Measurements from ENCODE around the gene FLVCR1.
"Not testable (repeated sequence)": the region's sequence is repeated elsewhere in the genome, so short reads cannot be mapped to it uniquely, and the experiment has no call there.

Gene FLVCR1

DNA sequence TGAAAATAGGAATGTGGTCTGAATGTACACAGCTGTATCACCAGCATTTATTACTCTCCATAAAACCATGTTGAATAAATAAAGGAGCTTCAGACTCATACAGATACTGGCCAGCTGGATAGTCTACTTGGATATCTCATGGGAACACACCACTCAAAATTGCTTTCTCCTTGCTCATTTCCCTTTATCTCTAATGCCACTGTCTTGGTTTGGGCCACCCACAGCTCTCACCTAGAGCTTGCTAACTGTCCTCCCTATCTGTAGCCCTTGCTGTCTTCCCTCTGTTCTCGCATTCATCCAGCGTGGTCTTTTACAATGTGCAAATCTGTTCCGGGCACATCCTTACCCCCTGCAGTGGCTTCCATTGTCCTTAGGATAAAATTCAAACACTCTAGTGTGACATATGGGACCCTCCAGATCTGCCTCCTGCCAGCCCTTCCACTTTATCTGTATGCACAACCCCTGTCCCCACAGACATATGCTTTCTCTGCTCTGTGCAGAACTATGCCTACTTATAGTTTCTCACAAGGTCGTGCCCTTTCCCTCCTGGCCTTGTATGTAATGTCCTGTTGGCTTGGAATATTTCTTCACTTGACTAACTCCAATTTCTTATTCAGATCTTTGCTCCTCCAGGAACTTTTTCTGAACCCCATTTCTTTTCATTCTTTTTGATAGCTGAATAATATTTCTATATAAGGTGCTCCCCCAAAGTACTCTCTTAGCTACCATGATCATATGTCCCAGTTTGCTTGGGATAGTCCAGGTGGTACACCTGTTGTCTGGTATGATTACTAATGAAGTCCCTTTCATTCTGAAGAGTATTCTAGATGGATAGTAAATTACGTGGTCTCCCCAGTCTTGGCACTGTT is 2.9 kb downstream of the FLVCR1 start:
- TF ChIP-seq, protein P1, sequence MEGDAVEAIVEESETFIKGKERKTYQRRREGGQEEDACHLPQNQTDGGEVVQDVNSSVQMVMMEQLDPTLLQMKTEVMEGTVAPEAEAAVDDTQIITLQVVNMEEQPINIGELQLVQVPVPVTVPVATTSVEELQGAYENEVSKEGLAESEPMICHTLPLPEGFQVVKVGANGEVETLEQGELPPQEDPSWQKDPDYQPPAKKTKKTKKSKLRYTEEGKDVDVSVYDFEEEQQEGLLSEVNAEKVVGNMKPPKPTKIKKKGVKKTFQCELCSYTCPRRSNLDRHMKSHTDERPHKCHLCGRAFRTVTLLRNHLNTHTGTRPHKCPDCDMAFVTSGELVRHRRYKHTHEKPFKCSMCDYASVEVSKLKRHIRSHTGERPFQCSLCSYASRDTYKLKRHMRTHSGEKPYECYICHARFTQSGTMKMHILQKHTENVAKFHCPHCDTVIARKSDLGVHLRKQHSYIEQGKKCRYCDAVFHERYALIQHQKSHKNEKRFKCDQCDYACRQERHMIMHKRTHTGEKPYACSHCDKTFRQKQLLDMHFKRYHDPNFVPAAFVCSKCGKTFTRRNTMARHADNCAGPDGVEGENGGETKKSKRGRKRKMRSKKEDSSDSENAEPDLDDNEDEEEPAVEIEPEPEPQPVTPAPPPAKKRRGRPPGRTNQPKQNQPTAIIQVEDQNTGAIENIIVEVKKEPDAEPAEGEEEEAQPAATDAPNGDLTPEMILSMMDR (IDR thresholded peaks at IDR 0.05; ENCODE audit: control extremely low read depth, extremely low read depth, low read depth, missing control alignments) = no peak
- no peak for DNase-seq (ENCODE audit: extremely low spot score)
- ChIA-PET CTCF (interaction anchor here (0.6 to 2.0 kb wide), 7 partner anchors 8 to 405 kb away, joined by 3 to 5 read pairs (median 3); no protein-coding TSS in a partner anchor), POLR2A (interaction anchor here (0.6 kb wide), 1 partner anchor 95 kb away, joined by 7 read pairs; no protein-coding TSS in a partner anchor)

DNA sequence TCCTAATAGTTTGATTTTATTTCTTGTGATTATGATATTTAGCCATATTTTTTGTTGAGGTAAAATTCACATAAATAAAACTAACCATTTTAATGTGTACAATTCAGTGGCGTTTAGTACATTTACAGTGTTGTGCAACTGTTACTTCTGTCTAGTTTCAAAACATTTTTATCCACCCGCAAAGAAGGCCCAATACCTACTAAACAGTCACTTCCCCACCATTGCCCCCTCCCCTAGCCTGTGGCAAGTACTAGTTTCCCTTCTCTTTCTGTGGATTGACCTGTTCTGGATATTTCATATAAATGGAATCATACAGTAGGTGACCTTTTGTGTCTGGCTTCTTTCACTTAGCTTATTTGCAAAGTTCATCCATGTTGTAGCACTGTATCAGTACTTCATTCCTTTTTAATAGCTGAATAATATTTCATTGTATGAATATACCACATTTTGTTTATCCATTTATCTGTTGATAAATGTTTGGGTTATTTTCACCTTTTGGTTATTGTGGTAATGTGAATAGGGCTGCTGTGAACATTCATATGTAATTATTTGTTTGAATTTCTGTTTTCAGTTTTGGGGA is 4.1 kb downstream of the FLVCR1 start:
- no peak for DNase-seq (ENCODE audit: extremely low spot score)
- CTCF ChIA-PET = interaction anchor here (0.7 to 1.7 kb wide), 5 partner anchors 11 to 133 kb away, joined by 3 to 8 read pairs (median 3); no protein-coding TSS in a partner anchor
- TF ChIP-seq, protein P1 (IDR thresholded peaks at IDR 0.05; ENCODE audit: control extremely low read depth, extremely low read depth, low read depth, missing control alignments) = no peak
- POLR2A ChIA-PET = no interaction called here

DNA sequence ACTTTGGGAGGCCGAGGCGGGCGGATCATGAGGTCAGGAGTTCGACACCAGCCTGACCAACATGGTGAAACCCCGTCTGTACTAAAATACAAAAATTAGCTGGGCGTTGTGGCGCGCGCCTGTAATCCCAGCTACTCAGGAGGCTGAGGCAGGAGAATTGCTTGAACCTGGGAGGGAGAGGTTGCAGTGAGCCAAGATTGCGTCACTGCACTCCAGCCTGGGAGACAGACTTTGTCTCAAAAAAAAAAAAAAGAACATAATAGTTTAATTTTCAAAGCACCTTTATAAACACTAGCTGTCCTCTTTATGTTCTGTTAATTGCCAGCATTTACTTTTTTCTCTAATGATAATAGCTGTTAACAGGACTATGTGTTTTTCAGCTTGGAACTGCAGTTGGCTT is 5.3 kb downstream of the FLVCR1 start:
- POLR2A ChIA-PET = not testable (repeated sequence)
- CTCF ChIA-PET = interaction anchor here (1.1 to 1.9 kb wide), 5 partner anchors 9 to 132 kb away, joined by 3 to 8 read pairs (median 4); no protein-coding TSS in a partner anchor

DNA sequence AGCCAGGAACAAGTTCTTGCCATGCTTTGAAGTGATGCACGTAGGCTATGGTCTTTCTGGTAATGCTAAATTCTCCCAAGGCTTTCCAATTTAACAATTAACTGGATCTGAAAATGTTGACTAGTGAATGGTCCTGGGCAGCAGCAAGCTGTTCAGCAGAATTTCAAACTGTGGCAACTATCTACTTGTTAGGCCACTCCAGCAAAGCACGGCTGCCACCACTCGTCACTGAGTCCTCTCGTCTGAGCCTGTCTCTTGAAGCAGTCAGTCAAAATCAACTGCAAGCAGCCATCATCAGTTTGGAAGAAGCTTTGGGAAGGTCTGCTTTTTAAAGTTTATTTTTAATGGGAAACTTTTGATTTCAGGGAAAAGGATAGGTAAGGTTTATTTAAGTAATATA is 6.1 kb downstream of the FLVCR1 start:
- ChIA-PET CTCF (interaction anchor here (1.4 to 1.9 kb wide), 3 partner anchors 10 to 406 kb away, joined by 3 to 6 read pairs (median 3); no protein-coding TSS in a partner anchor), POLR2A (no interaction called here)
- TF ChIP-seq, protein P1 (IDR thresholded peaks at IDR 0.05; ENCODE audit: control extremely low read depth, extremely low read depth, low read depth, missing control alignments) = no peak
- DNase-seq (ENCODE audit: extremely low spot score) = no peak

More for the DNA sequence above, 5.3 kb downstream of the FLVCR1 start:
- not testable (repeated sequence) for DNase-seq (ENCODE audit: extremely low spot score)

DNA sequence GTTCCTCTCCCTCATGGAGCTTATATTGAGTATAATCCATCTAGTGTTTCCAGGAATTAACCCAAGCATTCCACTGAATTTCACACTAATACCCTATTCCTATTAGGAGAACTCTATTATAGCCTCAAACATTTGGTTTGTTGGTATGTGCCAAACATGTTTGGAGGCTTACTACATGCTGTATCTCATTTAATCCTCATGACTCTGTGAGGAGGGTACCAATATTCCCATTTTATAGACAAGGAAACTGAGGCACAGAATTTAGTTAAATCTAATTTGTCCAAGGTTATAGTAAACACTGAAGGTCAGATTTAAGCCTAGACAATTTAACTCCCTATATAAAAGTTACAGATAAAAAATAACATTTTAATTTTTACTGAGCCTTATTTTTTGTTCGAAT is 9.1 kb downstream of the FLVCR1 start:
- CTCF ChIA-PET = interaction anchor here (1.3 kb wide), 1 partner anchor 54 kb away, joined by 3 read pairs; no protein-coding TSS in a partner anchor
- POLR2A ChIA-PET = no interaction called here
- TF ChIP-seq, protein P1 (IDR thresholded peaks at IDR 0.05; ENCODE audit: control extremely low read depth, extremely low read depth, low read depth, missing control alignments) = no peak
- no peak for DNase-seq (ENCODE audit: extremely low spot score)

DNA sequence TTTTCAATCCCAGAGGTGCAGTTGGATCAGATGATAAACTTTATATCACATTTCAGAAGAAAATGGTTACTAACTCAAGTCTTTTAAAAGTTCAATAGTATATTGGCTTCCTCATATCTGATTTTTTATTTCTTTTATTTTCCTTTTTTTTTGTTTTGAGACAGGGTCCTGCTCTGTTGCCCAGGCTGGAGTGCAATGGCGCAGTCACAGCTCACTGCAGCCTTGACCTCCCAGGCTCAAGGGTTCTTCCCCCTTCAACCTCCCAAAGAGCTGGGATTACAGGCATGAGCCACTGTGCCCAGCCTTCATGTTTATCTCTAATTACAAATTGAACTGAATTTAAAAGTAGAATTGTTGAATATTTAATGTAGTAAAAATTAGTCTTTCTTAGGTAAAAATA is 13.9 kb downstream of the FLVCR1 start:
- TF ChIP-seq, protein P1 (IDR thresholded peaks at IDR 0.05; ENCODE audit: control extremely low read depth, extremely low read depth, low read depth, missing control alignments) = no peak
- CTCF ChIA-PET = interaction anchor here (0.7 to 2.9 kb wide), 4 partner anchors 9 to 52 kb away, joined by 3 to 8 read pairs (median 4); partner anchors contain the start of gene FLVCR1
- POLR2A ChIA-PET = no interaction called here
- no peak for DNase-seq (ENCODE audit: extremely low spot score)

Measured in GM10248 (cell line).